NOMO-1 treated with dmso at 0.1 percent for 144 hours (cell line): Measurements from ENCODE around the gene SH3PXD2A.

ENCODE experiments used
- DNase-seq: peaks from one replicate; lab custom pipeline; 2025; ENCODE audit not compliant: unreplicated experiment; lab: John Stamatoyannopoulos, UW

SH3PXD2A gene

DNA sequence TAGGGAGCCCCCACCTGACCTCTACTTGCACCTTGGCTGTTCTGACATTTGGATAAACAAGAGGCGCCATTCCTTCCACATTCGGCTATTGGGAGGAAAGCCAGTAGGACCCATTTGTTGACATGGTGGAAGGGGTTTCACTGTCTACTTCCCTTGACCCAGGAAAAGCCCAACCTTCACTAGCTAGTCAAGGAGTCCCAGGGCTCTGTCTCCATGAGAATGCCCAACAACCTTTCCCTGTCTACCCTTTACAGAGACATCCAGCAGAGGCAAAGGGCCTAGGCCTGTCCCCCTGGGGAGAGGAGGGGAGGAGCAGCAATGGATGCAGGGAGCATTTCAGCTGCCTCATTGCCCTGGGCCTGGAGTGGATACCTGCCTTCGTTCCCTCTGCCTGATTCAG, 225.8 kb downstream of the SH3PXD2A start:
- DNase-seq: no peak

DNA sequence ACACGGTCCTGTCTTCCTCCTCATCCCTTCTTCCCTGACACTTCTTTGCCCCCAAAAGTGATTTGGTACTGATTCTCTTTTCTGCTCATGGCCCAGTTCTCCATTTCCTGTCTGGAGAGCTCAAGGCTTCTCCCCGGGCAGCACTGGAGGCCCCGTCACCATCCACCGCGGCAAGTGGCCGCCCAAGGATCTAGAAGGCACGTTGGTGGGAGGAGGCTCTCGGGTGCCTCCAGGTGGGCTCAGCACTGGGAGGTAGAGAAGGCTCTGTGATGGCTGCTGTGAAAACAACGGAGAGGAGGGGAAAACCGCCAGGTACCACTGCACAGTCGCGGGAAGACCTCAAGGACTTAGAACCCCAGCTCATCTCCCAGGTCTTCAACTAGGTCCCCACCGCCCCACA, 227.5 kb downstream of the SH3PXD2A start:
- no peak for DNase-seq

DNA sequence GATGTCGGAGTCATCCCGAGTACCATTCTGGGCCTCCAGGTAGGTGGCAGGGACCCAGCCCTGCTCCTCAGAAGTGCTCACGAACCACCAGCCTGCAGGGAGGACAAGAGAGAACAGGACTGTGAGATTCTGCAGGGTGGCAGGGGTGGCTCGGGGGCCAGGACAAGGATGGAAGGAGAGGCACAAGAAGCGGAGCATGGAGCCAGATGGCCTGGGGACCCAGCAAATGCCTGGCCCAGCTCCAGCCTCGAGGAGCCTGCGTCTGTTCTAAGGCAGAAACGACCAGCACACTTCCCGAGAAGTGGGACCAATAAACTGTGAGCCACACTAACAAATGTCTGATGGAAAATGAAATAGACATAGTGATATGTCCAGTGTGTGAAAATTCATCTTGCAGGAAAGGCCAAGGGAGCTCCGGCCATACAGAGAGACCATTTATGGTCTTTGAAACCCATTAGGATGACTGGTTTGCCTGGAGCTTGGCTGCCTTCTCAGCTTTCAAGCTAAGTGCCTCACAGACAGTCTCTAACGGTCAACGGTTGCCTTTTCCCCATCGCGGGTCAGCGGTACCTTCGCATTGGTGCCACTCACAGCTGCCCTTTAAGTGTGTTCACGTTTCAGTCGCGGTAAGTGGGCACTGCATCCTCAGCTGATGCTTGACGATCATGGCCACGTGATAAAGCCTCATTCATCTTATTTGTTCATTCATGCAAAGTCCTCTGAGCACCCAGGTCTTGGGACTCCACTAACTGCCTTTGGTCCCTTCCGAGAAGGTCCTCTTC, 228.1 kb downstream of the SH3PXD2A start:
- no peak for DNase-seq

DNA sequence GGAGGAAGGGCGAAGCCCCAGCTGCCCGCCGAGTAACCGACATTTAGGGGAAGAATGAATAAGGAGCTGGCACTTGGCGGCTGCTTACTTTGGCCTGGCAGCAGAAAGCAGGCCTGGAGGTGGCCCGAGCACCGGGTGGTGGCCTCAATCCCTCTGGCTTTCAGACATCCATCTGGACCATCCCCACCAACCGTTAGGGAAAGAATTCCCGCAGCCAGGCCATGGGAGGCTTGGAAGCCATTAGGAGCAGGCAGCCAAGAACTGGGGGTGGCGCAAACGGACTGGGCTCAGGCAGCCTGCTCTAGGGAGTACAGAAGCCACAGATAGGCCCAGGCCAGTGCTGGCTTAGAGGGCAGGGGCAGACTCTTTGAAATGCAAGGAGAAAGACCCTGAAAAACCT, 229.2 kb downstream of the SH3PXD2A start:
- no peak for DNase-seq

DNA sequence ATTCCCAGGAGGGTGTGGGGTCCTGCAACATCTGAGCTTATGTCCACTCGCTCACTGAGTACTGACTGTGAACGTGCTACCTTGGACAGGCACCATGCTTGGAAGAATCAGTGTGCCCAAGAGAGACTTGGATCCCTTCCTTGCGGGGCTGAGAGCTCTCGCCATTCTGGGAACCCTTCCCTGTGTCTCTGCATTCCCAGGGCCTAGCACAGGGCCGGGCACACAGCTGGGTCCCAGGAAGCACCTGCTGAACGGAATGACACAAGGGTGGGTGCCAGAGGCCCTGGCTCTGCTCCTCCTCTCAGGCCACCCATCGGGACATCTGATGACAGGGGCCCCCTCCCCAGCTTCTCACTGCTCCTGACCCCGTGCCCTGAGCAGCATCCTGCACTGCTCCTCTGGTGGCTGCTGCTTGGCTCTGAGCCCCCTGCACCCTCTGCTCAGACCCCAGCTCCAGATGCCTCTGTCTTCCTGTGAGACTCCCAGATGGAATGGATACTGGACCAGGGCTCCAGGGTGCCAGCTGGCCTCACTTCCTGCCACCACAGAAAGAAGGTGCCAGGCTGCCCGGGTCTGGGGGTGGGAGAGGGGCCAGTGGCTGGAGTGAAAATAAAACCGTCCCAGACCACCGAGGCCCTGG, 232.3 kb downstream of the SH3PXD2A start:
- no peak for DNase-seq

DNA sequence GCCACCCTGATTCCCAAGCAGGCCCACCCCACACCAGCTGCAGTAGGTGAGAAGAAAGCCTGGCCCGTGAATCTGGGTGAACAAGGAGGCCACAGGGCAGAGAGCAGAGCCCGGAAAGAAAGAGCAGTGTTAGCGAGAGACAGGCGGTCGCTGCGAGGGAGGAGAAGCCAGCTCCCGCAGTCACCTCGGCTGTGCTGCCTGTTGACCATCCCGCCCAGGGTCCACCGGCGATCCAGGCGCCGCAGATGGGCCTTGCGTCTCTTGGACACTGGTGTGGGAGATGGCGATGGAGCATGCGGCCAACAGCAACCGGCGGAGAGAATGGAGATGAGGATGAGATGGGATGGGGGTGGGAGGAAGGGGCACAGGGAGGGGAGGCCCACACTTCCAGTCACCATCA, 233.1 kb downstream of the SH3PXD2A start:
- no peak for DNase-seq

DNA sequence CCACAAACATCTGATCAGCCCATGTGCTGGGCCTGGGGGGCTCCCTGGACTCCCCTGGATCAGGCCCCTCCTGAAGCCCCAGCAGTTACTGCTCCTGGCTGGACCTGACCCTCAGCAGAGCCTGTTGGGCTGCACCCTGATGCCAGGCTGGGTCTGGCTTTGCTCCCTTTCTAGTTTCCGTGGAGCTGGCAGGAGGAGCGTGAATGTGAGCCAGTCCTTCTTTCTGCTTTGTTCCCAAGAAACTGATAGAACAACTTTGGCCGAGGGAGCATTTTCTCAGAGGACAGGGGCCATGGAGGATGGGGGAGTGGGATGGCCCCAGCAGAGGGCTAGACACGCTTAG, 233.6 kb downstream of the SH3PXD2A start:
- DNase-seq: no peak

DNA sequence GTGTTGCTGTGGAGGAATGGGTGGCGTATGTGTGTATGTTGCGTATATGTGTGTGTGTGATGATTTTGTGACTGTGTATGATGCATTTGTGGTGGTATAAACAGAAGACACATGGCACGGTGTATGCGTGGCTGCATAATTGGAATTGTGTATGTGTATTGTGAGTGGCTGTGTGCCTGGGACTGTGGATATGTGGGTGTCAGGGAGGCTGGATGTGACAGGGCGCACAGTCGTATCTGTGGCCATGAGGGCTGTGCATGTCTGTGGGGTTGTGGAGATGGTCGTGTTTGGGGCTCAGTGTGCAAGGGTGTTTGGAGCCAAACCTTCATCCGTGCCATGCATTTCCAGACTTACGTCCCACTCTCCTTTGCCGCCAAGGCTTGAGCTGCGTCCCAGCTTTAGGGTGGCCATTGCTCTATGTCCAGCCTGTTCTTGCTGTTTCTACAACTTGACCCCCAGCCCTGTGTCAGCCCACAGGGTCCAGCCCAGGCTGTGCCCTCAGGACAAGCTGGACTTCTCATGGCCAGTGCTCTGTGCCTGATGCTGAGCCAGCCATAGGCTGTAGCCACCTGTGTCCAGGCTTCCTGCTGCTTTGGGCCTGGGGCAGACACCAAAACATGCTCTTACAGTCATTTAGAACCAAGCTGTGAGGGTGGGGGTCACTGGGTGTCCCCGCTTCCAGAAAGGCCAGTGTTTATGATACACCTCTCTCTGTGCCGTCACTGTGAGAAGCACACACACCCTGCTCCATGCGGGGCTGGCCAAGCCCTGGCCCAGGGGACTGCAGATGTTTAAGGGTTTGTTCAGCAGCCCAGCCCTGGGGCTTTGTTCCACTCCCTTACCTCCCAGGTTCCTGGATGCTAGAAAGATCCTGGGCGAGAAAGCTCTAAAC, 234.2 kb downstream of the SH3PXD2A start:
- no peak for DNase-seq

DNA sequence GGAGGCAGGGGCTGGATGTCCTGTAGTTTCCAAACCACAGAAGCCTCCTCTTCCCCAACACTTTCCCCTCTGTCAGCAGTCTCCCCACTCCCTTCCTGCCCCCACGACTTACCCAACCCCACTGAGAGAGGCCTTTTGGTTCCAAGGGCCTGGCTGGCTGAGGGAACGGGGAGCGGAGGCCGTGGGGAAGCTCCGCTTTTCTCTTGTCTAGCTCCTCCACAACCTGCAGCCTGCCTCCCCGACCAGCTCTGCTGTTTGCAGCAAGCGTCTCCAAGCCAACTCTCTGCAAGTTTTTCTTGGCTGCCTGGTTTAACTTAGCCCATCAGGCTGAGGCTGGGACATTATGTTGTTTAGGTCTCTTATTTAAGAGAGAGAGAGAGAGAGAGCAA, 235.0 kb downstream of the SH3PXD2A start:
- DNase-seq: no peak

DNA sequence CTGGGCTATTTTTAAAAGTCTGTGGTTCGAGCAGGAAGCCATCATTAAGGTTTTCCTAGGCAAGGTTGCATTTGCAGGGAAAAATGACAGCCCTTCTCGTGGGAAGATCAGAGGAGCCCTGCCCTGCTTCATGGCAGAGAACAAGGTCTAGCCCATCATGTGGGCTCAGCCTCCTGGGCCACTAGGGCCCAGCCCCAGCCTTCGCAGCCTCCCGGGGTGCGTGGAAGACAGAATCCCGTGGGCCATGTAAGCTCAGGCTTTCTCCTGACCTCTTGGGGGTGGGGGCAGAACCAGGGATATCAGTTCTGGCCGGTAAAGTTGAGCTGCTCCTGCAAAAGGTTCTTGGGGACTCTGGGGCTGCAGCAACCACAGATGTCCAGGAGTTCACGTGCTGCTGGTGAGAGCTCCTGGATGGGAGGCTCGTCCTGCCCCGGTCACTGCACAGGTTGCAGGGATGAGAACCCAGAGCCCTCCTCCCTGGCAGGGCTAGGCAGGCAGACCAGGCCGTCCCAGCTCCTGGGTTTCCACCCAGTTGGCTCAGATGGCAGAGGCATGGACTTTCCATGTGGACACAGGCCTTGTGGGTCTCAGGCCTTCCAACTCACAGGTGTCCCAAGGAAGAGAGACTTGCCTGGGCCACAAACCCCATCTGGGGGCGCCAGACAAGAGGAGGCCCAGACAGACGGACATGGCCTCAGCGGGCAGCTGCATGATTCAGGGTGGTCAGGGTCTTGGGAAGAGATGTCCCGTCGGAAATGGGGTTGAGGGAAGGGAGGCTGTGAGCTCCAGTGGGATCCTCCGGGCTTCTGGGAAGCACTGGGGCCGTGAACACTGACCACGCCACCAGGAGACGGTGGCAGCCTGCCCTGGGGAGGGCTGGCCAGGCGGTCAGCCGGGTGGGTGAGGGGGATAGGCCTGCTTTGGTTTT, 235.7 kb downstream of the SH3PXD2A start:
- DNase-seq: no peak

DNA sequence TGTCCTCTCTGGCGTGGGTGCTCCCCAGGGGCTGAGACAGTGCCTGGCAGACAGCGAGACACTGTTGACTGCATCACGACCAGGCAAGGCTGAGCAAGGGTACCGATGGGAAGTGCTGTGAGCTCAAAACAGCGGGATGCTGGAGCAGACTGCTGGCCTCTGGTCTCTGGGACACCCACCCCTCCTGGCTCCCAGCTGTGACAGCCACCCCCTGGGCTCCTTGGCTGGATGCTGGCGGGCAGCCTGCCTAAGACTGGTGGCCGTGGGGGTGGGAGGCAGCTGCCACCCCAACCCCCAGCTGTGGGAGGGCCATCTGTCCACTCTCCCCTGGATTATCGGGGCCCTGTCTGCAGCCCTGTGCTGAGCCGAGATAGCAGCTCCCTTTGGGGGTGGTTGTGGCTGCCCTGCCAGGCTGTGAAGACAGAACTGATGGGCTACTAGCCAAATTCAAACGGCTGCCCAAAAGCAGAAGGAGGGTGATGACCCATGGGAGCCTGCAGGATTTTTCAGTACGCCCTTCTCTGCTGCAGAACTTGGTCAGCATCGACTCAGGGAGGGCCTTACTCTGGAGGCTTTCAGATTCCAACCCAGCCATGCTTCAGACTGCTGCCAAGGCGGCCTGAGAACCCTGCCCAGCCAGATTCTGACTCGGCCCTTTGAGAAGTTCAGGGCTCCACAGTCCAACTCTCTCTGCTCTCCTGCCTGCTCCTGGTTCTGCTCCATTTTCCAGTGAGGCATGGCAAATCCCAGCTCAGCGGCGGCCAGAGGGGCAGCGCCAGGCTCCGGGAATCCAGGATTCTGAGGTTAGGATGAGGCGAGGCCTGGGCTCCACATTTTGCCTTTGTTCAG, 236.6 kb downstream of the SH3PXD2A start:
- no peak for DNase-seq

DNA sequence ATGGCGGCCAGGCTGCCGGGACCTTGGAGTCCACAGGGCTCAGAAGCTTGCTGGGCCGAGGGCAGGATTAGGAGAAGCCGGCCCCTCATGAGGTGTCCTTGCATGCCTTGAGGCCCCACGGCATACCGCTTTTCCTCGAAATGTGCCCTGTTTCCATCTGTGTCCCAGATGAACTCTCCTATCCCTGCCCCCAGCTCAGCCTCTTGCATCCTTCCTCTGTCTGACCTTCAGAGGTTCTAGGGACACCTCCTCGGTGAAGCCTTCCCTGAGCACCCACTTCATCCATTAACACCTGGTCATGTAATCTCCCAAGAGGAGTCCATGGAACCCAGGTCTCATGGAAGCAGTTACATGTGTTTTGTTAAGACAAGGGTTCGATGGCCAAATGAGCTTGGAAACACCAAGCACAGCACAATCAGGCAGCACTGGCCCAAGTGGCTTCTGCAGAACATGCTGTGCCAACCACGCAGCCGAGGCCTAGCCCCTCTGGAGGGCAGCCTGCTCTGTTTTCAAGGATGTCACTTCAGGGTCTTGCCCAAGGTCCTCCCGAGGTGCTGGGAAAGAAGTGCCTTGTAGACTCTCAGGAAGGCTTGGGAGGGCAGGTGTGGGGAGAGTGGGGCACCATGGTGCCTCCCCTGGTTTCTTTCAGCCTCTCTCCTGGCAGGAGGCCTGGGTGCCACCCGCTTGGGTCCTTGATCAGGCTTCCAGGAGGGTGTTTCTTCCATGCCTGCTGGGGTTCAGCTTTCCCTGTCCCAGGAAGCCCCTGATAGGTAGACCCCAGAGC, 237.6 kb downstream of the SH3PXD2A start:
- no peak for DNase-seq

DNA sequence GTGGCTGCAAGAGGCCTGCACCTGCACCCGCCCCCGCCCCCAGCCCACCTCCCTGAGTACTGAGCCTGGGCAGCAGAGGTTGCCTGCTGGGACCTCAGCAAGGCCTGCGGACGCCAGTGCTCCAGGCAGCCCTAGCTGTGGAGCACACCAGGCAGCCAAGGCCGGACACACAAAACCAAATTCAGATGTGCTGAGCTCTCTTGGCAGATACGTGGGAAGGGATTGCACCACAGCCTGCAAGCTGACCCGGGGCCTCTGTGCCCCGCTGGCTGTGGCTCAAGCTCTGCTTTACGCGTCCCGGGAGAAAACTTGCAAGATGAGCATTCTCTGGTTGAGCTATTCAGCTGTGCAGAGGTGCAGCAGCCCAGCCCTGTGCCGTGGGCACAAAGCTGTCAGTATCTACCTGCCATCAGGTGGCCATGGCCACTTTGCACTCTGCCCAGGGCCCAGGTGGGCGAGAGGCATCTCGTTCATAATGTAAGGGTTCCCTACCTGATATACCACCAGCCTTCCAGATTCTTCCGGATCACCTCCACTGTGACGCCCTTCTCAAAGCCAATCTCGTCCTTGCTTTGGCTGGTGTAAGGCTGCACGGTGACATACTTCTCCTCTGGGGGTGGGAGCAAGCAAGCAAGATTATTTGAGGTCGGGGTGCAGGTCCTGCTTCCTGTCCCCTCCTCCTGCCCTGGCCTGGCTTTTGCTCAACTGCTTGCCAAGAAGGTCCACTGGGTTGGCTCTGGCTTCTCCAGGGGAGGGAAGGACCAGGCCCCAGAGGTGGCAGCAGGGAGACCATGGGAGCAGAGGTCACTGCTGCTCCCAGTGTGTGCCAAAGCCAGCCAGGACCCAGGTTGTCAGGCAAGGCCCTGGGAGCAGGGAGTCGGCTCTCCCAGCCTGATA, 238.4 kb downstream of the SH3PXD2A start:
- no peak for DNase-seq

DNA sequence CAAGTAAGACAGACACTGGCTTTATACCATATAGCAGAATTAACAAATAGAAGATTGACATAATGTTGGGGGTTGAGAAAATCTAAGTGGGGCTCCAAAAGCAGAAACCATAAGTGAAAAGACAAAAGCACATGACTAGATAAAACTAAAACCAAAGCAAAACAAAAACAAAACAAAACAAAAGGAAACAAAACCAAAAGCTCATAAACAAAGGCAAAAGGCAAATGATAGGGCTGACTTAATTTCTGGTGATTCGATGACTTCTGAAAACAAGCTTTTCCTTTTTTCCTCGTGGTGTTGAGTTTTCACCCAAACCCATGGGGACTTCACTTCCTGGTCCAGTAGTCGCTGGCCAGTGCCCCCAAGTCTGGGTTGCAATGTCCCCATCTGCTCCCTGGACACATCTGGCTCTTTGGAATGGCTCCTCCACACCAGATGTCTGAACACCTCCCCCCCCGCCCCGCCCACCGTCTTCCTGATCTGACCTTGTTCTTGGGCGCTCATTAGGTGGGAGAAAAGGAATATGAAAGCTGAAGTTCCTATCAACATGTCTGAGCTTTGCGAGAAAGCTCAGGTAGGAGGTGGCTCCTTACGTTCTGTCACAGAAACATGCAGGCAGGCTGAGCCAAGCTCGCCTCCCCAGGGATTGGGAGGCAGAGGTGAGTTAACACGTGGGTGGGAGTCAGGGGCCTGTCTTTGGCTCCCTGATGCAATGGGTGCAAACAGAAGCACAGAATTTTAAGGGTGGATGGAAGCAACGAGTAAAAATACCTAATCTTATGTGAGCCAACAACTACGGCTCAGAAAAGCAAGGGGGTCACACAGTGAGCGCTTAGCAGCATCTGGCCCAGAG, 240.8 kb downstream of the SH3PXD2A start:
- DNase-seq: no peak

DNA sequence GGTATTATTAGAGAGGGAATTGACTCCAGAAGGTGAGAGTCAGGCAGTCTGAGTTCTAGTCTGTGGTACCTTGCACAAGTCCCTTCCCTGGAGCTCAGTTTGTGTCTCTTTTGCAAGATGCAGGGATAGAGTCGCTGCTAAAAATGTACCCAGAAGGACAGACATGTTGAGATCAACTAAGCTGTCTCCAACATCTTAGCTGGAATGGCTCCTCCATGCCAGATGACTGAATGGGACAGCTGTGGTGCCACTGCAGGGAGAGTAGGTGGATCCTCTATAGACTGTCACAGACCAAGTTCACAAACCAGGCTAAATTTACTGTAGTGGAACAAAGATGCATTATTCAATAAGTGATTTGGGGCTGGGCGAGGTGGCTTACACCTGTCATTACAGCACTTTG, 241.8 kb downstream of the SH3PXD2A start:
- no peak for DNase-seq

DNA sequence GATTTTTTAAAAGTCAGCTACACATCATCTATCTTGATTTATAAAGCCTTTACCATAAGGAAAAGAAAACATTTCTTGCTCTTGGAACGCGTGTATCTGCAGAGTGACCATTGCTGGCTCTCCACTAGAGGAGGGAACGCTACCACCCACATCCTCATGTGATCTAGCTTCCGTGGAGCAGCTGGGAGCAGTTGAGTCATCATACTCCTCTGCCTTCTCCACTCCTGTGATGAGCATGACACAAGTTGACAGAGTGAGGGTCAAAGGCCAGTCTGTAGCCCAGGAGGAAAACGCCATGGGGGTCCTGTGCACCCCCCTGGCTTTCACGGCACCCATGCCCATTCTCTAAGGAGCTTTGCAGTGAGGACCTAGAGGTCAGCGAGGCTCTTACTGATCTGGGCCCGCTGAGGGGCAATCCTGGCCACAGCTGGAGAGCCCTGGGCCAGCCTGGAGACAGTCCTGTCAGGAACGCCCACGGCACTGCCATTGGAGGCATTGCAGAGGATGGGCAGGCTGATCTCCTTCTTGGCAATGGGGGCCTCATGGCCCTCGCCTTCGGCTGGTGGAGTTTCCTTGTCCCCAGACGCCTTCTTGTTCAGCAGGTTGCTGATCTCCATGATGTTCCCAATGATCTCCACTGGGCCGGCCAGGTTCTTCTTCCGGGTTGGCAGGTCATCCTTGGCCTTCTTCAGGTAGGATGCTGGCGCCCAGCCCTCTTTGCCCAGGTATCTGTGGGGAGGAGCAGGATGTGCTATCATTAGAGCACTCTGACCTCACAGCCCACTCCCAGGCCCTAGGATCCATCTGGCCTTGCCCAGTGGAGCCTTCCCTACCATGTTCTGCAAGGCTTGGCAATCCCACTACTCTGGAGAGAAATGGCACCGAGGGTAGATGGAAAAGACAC, 242.7 kb downstream of the SH3PXD2A start:
- no peak for DNase-seq
